NCI-H524 (cell line): ENCODE data around the gene INKA2.

Experiments
- DNase-seq, 2 experiments: peaks; one replicate each; lab custom pipeline; 2025; lab: John Stamatoyannopoulos, UW

Gene INKA2

DNA sequence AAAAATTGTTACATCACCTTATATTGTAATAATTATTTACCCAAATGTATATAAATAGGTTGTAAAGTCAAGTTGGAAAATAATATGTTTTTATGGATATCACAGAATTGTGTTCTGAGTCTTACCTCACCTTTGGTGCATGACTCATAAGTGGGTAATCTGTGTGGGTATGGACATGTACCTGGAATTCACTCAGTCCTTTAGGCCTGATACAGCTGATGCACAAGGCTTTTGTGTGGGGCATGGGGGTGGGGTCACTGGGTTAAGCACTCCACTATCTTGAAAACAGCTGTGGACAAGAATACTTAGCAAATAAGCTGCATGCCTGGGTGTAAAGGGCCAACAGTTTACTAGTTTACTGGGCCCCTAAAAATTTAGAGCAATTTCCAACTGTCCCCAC, 34.4 kb downstream of the INKA2 start:
- DNase-seq = no peak

DNA sequence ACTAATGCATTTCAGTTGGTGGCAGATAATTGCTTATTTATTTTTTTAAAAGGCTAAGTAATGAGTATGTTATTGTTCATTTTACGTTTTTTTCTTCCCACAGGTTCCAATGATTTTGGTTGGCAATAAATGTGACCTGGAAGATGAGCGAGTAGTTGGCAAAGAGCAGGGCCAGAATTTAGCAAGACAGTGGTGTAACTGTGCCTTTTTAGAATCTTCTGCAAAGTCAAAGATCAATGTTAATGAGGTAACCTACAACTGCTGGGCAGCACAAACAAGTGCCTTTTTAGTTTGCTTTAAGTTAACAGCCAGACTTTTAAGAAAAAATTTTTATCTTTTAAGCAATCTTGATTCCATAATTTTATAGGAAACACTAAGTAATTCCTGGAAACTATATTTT, 35.0 kb downstream of the INKA2 start:
- no peak for DNase-seq

DNA sequence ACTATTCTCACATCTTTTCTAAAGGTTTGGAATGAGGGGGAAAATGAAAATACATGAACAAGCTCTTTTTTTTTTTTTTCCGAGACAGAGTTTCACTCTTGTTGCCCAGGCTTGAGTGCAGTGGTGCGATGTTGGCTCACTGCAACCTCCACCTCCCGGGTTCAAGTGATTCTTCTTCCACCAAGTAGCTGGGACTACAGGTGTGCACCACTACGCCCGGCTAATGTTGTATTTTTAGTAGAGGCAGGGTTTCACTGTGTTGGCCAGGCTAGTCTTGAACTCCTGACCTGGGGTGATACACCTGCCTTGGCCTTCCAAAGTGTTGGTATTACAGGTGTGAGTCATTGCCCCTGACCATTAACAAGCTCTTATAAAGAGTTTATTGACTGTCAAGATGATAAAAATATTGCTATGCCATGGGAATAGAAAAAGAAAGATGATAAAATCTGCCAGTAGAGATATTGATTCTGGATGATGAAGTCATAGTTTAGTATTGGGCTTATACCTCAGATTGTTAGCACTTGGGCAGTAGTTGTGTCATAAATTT, 36.6 kb downstream of the INKA2 start:
- DNase-seq = no peak

DNA sequence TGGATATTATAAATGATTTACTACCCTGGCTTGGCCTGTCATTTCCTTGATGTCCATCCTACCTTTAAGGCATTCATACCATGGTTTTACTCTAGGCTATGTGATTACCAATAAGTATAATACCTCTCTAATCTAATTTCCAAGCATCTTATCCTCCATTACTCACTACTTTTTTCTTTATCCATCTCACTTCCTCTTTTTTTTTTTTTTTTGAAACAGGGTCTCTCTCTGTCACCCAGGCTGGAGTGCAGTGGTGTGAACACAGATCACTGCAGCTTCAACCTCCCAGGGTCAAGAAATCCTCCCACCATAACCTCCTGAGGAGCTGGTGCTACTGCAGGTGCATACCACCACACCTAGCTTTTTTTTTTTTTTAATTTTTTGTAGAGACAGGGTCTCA, 39.9 kb downstream of the INKA2 start:
- no peak for DNase-seq

DNA sequence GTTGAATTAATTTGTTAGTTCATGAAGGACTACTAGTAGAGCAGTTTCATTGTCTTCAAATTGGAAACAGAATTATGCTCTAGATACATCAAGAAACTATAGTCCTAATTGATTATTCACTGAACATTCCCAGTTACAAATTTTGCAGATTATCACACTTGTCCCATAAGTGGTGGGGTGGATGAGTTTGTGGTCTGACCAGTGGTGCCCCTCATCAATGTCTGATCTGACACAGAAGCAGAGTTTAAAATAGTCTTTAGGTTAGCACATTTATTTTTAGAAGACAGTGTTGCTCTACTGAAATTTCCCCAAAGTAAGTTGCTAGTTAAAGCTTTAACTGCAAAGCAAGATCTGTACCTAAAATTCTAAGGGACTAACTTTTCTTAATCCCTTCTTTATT, 42.9 kb downstream of the INKA2 start:
- DNase-seq = no peak

DNA sequence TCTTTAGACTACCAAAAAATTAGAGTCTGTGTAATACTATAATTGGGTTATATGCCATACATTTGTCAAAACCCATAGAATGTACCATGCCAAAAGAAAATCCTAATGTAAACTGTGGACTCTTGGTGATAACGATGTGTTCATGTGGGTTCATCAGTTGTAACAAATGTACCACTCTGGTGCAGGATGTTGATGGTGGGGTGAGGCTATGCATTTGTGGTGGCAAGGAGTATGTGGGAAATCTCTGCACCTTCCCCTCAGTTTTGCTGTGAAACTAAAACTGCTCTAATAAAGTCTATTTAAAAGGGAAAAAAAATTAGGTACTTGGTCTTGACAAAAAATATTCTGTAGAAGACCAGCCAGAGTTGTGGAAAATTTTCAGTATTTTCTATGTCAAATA, 43.4 kb downstream of the INKA2 start:
- DNase-seq = no peak

DNA sequence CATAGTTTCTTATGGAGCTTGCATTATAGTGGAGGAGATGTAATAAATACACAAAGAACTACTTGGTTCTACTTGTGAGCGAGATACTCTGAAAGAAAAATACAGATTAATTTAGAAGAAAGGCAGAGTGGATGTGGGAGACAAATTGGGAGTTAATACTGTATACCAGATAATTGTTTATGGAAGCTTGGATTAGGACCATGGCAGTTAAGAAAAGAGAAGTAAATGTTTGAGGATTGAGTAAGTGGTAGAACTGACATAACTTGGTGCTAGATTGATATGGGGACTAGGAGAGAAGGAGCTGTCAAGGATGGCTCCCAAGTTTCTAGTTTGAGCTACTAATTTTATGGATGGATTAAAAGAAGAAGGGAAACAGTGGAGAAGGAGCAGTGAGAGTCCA, 47.3 kb downstream of the INKA2 start:
- no peak for DNase-seq

DNA sequence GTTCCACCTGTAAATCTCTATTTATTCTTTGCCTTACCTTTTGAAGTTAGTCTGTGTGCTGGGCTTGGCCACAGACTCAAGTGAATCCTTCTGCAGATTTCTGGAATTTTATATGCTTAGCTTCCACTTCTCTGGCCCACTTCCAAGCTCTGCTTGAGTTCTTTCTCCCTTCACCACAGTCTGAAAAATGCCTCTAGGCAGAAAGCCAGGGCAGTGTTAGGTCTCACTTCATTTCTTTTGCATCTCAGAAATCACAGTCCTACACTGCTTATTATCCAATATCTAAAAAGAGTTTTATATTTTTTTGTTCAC, 48.9 kb downstream of the INKA2 start:
- DNase-seq = no peak
